Prostate gland (tissue), 2 donors: ENCODE data around the gene SOAT1. TPM values are rescaled to one million over a fixed set of nuclear protein-coding genes. Genes with fewer than 3 reads are reported as not detected.

Source experiments
- DNase-seq: peaks from one replicate; pipeline ENCODE4 v3.0.0-alpha.2; 2019; ENCODE audit warnings: low spot score
- H3K27ac ChIP-seq, 2 donors: fragments of 200-600 bp; sonication (generic); 2 replicates each; pipeline ENCODE4 v1.5.1; 2017 to 2019
- H3K27me3 ChIP-seq: fragments of 200-600 bp; sonication (generic); replicated peaks from 2 replicates; pipeline ENCODE4 v1.5.1; 2019; ENCODE audit not compliant: insufficient read depth
- H3K36me3 ChIP-seq, 2 donors: fragments of 200-600 bp; sonication (generic); 1 replicate in 1 of 2; 2 replicates in 1 of 2; pipeline versions ENCODE4 v1.5.1 to v1.8.1; 2017 to 2019
- H3K4me1 ChIP-seq: fragments of 200-600 bp; sonication (generic); replicated peaks from 2 replicates; pipeline ENCODE4 v1.5.1; 2019
- H3K4me3 ChIP-seq, 2 donors: fragments of 200-600 bp; sonication (generic); 2 replicates each; pipeline ENCODE4 v1.5.1; 2017 to 2019
- H3K9me3 ChIP-seq: fragments of 200-600 bp; sonication (generic); 2 replicates; pipeline ENCODE4 v1.5.1; 2017
- POLR2A ChIP-seq: fragments of 450-650 bp; IDR thresholded peaks from one replicate; pipeline ENCODE4 v1.6.1; 2016; ENCODE audit warnings: antibody characterized with exemption, mild to moderate bottlenecking
- POLR2AphosphoS5 ChIP-seq: sonication (generic); formaldehyde crosslinking; IDR thresholded peaks from one replicate; pipeline ENCODE4 v1.6.1; 2017; ENCODE audit warnings: antibody characterized with exemption
- WGBS: methylation state at CpG from one replicate; pipeline ENCODE4 v1.1.5; 2018; 5-methylcytosine and 5-hydroxymethylcytosine counted together
- intact Hi-C: fragments of 100-400 bp; cut with DNase I; formaldehyde crosslinking; loops from one replicate; pipeline ENCODE4 v1.14.2; 2022
- total RNA-seq, 2 donors: library from RNA; depleted of rRNA; stranded (reverse); fragments of >200 nt; gene quantifications; one replicate each; pipeline ENCODE4 v1.1.0, GENCODE V29; 2016
- TF ChIP-seq, protein P1 (sequence below), 4 experiments: fragments of 200-600 bp in 2 of 4; fragments of 450-650 bp in 2 of 4; sonication (generic) in 2 of 4; IDR thresholded peaks; 1 replicate in 3 of 4; 2 replicates in 1 of 4; pipeline ENCODE4 v1.5.1; 2016 to 2019; ENCODE audit warnings: antibody characterized with exemption in 4 of 4, mild to moderate bottlenecking in 2 of 4, moderate library complexity in 2 of 4

The SOAT1 gene
- total RNA-seq, 2 donors from 2014 or later: 30.9 to 47.2 TPM

DNA sequence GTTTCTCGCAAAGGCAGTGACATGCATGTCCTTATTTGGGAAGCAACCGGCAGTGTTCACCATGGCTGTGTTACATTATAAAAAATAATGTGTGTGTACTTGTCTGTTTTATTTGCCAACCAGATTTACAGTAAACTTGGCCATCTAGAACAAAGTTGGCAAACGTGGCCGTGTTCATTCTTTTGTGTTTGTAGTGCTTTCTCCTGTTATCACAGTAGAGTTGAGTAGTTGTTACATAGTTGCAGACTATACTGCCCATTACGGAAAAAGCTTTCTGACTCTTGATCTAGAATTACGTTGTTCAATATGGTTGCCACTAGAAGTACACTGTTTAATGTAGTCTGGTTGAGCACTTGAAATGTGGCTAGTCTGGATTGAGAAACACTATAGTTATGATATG, 19.4 kb downstream of the SOAT1 start:
- H3K9me3 ChIP-seq: no peaks in the 10 kb centered on the region
- peak; percentile 66 for DNase-seq
- no peaks in the 10 kb centered on the region for H3K36me3 ChIP-seq
- H3K4me3 ChIP-seq: no peak overlapping the region
- WGBS: 57% methylated on average over 6 of the region's 6 CpGs
- TF ChIP-seq, protein P1, sequence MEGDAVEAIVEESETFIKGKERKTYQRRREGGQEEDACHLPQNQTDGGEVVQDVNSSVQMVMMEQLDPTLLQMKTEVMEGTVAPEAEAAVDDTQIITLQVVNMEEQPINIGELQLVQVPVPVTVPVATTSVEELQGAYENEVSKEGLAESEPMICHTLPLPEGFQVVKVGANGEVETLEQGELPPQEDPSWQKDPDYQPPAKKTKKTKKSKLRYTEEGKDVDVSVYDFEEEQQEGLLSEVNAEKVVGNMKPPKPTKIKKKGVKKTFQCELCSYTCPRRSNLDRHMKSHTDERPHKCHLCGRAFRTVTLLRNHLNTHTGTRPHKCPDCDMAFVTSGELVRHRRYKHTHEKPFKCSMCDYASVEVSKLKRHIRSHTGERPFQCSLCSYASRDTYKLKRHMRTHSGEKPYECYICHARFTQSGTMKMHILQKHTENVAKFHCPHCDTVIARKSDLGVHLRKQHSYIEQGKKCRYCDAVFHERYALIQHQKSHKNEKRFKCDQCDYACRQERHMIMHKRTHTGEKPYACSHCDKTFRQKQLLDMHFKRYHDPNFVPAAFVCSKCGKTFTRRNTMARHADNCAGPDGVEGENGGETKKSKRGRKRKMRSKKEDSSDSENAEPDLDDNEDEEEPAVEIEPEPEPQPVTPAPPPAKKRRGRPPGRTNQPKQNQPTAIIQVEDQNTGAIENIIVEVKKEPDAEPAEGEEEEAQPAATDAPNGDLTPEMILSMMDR (IDR thresholded peaks at IDR 0.05): no peak
- peak; percentile 73 for TF ChIP-seq POLR2AphosphoS5
- TF ChIP-seq POLR2A: no peak
- intact Hi-C loops: no loop called here
- H3K27ac ChIP-seq: peak overlapping the region in 1 of 2 donors; percentile 65
- no peaks in the 10 kb centered on the region for H3K4me1 ChIP-seq
- no peaks in the 10 kb centered on the region for H3K27me3 ChIP-seq

DNA sequence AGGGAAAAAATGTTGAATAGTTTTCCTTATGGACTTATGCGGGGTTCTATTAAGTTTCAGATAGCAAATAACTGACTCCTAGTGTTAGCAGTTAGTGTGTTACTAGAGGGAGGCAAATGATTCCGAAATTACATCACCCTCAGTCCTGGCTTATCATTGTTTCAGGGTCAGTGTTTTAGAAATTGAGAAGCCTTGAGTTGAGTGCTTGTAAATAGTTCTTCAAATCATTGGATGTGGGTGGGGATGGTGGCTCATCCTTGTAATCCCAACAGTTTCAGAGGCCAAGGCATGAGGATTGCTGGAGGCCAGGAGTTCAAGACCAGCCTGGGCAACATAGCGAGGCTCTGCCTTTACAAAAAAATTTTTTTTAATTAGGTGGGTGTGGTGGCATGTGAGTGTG, 21.3 kb downstream of the SOAT1 start:
- intact Hi-C loops: no loop called here
- Histone ChIP-seq H3K4me3 (no peak overlapping the region), H3K27ac (no peak overlapping the region), H3K4me1 (no peaks in the 10 kb centered on the region), H3K9me3 (no peaks in the 10 kb centered on the region), H3K27me3 (no peaks in the 10 kb centered on the region), H3K36me3 (no peaks in the 10 kb centered on the region)
- TF ChIP-seq POLR2A (no peak), POLR2AphosphoS5 (no peak)
- TF ChIP-seq, protein P1 (IDR thresholded peaks at IDR 0.05): no peak
- no peak for DNase-seq
- 95% methylated on average over 3 of the region's 3 CpGs for WGBS

DNA sequence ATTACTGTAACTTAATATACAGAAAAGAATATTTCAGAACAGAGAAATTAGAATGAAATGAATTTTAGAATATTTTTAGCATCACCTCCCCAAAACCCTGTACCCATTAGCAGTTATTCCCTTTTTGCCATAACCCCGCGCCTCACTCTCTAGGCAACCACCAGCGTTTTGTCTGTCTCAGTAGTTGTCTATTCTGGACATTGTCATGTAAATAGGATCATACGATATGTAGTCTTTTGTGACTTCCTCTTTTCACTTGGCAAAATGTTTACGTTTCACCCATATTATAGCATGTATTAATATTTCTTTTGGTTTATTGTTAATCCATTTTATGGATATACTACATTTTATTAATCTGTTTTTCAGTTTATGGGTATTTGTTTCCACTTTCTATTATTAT, 24.9 kb downstream of the SOAT1 start:
- no peak for TF ChIP-seq POLR2A
- no peak for TF ChIP-seq POLR2AphosphoS5
- TF ChIP-seq, protein P1 (IDR thresholded peaks at IDR 0.05): no peak
- intact Hi-C loops: no loop called here

DNA sequence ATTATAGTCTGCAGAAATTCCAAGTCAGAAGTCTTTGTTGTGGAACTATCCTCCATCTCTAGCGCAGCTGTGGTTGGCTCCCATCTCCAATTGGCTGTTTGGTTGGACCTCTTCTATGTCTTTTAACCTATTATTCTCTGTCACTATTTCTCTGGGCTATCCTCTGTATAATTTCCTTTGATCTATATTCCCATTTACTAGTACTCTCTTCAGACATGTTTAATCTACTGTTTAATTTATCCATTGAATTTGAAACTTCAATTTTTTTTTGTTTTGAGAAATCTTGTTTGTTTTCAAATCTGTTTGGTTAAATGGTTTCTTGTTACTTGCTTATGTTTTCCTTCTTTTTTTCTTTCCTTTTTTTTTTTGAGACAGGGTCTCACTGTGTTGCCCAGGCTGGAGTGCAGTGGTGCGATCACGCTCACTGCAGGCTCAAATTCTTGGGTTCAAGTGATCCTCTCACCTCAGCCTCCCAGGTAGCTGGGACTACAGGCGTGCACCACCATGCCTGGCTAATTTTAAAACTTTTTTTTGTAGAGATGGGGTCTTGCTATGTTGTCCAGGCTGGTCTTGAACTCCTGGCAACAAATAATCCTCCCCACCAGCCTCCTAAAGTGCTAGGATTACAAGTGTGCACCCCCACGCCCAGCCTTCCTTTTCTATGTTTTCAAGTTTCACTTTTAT, 28.1 kb downstream of the SOAT1 start:
- Histone ChIP-seq H3K9me3 (no peaks in the 10 kb centered on the region), H3K27ac (no peak overlapping the region), H3K4me1 (no peaks in the 10 kb centered on the region), H3K4me3 (no peak overlapping the region), H3K27me3 (no peaks in the 10 kb centered on the region), H3K36me3 (no peaks in the 10 kb centered on the region)
- no peak for DNase-seq
- TF ChIP-seq POLR2AphosphoS5 (no peak), POLR2A (no peak)
- TF ChIP-seq, protein P1 (IDR thresholded peaks at IDR 0.05): no peak
- intact Hi-C loops: no loop called here
- 93% methylated on average over 5 of the region's 5 CpGs for WGBS

More for the DNA sequence above, 24.9 kb downstream of the SOAT1 start:
- no peak for DNase-seq
- 85% methylated on average over 5 of the region's 5 CpGs for WGBS
- H3K27me3 ChIP-seq: no peaks in the 10 kb centered on the region
- no peaks in the 10 kb centered on the region for H3K4me1 ChIP-seq
- H3K36me3 ChIP-seq: no peaks in the 10 kb centered on the region
- no peak overlapping the region for H3K4me3 ChIP-seq
- no peak overlapping the region for H3K27ac ChIP-seq
- H3K9me3 ChIP-seq: no peaks in the 10 kb centered on the region

DNA sequence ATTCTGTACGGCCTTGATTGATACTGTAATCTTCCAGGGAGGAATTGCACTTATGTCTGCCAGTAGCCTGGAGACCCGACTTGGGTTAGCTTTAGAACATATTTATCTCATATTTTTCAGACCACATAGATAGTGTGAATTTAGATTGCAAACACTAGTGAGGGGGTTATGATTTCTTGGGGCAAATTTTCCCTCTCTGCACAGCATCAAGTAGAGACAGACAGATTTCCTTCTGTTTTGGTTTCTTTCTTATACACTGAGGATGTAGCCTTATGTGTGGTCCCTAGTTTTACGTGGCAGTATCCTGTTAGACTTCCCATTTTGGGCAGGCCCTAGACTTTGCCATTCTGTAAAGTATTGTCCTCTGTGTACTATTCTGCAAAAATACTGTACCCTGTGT, 29.0 kb downstream of the SOAT1 start:
- no peak for DNase-seq
- Histone ChIP-seq H3K27ac (no peak overlapping the region), H3K27me3 (no peaks in the 10 kb centered on the region), H3K4me1 (no peaks in the 10 kb centered on the region), H3K4me3 (no peak overlapping the region), H3K9me3 (no peaks in the 10 kb centered on the region), H3K36me3 (no peaks in the 10 kb centered on the region)
- TF ChIP-seq POLR2AphosphoS5 (no peak), POLR2A (no peak)
- TF ChIP-seq, protein P1 (IDR thresholded peaks at IDR 0.05): no peak
- WGBS: 81% methylated on average over 3 of the region's 3 CpGs
- intact Hi-C loops: no loop called here
